Activated CD8-positive, alpha-beta memory T cell treated with anti-CD3 and anti-CD28 coated beads, Interleukin-2, amount 50 U/mL, for 48 hours (primary cell): ENCODE measurements around the gene LSM12.
"Not testable (repeated sequence)": the region's sequence is repeated elsewhere in the genome, so short reads cannot be mapped to it uniquely, and the experiment has no call there.

Experiments used
- DNase-seq: peaks from one replicate; pipeline ENCODE4 v3.0.0-alpha.2; 2020

Gene LSM12

GRCh38 chr17:44006598-44007345 is 59.7 kb downstream of the LSM12 start:
- peak; percentile 99 for DNase-seq

DNA sequence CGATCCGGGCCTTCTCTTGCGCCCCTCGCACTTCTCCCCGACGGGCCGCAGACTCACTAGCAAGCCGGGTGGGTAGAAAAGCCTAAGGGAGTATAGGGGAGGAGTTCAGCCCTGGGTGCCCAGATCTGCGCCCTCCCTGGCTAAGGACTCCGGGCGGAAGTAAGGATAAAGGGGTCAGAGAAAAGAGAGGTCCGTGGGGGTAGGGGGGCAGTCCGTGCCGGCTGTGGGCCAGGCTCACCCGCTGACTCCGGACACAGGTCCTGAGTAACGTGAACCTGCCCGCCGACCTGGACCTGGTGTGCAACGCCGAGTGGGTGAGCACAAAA is 60.2 kb downstream of the LSM12 start:
- DNase-seq = no peak

DNA sequence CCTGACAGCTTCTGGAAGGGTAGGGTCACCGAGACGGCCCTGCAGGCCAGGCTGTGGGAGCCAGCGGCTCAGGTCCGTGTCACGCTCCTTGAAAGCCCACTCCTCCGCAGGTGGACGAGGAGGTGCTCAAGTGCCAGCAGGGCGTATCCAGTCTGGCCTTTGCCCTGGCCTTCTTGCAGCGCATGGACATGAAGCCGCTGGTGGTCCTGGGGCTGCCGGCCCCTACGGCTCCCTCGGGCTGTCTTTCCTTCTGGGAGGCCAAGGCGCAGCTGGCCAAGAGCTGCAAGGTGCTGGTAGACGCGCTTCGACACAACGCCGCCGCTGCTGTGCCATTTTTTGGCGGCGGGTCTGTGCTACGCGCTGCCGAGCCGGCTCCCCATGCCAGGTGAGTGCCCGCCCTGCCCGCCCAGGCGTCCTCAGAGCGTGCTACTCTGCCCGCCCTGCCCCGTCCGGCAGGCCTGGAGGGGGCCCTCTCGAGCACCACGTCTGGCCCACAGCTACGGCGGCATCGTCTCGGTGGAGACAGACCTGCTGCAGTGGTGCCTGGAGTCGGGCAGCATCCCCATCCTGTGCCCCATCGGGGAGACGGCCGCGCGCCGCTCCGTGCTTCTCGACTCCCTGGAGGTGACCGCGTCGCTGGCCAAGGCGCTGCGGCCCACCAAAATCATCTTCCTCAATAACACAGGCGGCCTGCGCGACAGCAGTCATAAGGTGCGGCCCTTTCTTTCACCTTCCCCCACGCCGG is 60.8 kb downstream of the LSM12 start:
- DNase-seq = peak; percentile 77

DNA sequence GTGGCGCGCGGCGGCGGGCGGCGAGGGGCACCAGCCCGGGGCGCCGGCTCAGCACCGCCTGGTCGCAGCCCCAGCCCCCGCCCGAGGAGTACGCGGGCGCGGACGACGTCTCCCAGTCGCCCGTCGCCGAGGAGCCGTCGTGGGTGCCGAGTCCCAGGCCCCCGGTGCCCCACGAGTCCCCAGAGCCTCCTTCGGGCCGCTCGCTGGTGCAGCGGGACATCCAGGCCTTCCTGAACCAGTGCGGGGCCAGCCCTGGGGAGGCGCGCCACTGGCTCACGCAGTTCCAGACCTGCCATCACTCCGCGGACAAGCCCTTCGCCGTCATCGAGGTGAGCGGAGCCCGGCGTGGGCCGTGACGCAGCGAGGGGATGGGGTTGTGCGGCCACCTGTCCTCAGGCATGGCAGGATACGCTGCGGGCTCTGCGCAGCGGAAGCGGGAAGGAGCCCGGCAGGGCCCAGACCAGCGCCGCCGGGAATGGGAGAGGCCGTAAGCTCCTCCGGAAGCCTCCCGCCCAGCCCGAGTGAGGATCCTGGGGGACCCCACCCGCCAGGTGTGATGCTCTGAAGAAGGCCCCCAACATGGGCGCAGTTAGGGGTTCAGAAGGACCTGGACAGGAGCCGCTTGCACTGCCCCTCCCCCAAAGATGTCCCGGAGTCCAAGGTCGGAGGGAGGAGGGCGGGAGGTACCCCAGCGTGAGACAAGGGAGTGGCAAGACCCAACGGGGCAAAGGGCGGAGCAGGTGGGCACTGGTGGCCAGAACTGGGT is 61.5 kb downstream of the LSM12 start:
- DNase-seq = peak; percentile 66

DNA sequence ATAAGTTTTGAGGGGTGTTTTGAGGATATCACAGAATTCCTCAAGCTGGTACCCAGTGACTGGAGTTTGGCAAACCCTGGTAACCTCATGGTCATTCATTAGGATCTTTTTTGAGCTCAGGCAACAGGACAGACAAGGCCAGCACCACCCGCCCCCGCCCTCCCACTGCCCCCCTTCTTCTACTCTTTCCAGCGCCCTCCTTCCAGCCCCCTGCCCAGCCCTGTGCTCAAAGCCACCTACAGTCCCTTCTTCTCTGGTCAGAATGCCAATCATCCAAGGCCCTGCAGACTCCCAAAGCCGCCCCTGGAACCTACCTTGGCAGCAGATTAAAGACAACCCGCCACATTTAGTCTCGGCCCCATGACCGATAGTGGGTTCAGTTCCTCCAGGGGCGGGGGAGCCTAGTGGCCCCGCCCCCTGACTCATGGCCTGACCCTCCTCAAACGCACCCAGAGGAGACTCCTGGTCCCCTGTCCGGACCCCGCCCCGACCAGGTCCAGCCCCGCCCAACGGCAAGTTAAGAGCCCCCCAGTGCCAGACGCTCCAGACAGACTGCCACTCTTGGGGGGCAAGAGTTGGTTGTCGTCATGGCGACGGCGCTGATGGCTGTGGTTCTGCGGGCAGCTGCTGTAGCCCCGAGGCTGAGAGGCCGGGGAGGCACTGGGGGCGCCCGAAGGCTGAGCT is 62.3 kb downstream of the LSM12 start, which contains the start of gene NAGS:
Gene NAGS, plus strand, starts transcription at position 546 of the 684 bp plus-strand sequence. Its CDS starts 42 bp downstream, at position 588.
- no peak for DNase-seq

GRCh38 chr17:44002141-44002848 is 64.2 kb downstream of the LSM12 start:
- DNase-seq = no peak

- no peak for DNase-seq
Measured at GRCh38 chr17:44001461-44001920, 65.0 kb downstream of the LSM12 start.

- no peak for DNase-seq
Measured at GRCh38 chr17:44000871-44001460, 65.5 kb downstream of the LSM12 start.

- DNase-seq = no peak
Measured at GRCh38 chr17:44000141-44000860, 66.2 kb downstream of the LSM12 start.

- DNase-seq = no peak
Measured at GRCh38 chr17:43999024-43999423, 67.4 kb downstream of the LSM12 start.

DNA sequence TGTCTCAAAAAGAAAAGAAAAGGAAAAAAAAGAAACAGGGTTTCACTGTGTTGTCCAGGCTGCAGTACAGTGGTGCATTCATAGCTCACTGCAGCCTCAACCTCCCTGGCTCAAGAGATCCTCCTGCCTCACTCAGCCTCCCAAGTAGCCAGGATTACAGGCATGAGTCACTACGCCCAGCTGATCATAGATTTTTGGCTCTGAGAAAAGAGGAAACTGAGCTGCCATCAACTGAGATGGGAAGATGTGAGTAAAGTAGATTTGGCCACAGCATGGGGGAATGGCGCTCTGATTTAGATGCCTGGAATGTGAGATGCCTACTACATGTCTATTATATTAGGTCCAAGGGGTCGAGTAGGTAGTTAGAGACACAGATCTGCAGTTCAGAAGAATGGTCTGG is 67.9 kb downstream of the LSM12 start:
- DNase-seq = no peak

- DNase-seq = not testable (repeated sequence)
Measured at GRCh38 chr17:43997180-43997579, 69.3 kb downstream of the LSM12 start.

GRCh38 chr17:43995150-43995471 is 71.4 kb downstream of the LSM12 start:
- DNase-seq = no peak

DNA sequence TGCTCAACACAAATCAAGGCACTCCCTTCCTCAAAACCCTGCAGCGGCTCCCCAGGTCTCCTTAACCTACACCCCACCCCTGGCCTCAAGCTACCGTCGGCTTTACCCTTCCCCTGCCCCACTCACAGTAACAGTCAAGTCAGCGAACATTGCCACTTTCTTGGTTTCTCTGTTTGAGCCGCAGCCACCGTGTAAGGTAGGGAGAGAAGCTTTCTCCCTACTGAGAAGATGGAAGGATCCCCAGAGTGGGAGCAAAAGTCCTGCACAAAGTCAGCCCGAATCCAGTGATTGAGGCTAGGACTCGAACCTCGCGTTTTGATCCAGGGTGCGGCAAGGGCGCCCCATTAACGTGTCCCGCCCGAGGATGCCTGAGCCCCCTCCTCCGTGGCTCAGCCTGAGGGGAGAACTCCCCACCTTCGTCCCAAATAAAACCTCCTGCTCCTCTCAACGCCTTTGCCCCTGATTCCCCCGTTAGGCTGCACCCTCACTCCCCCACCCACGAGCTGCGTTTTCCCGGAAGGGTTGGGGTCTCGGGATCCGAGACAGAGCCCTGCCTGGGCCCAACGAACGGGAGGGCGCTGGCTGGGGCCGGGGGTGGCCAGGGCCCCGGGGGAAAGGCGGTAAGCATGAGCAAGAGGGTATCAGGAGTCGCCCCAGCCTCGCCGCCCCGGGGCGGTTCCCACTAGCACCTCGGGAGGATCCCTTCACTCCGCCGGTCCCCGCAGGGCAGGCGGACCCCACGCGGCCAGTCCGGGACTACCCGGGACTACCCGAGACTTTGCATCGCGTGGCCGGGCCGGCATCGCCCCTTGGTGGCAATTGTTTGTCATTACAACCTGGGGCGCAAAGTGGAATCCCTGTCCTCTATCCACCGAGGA is 72.0 kb downstream of the LSM12 start:
- DNase-seq = peak; percentile 88

- no peak for DNase-seq
Measured at GRCh38 chr17:43992641-43993040, 73.8 kb downstream of the LSM12 start.

DNA sequence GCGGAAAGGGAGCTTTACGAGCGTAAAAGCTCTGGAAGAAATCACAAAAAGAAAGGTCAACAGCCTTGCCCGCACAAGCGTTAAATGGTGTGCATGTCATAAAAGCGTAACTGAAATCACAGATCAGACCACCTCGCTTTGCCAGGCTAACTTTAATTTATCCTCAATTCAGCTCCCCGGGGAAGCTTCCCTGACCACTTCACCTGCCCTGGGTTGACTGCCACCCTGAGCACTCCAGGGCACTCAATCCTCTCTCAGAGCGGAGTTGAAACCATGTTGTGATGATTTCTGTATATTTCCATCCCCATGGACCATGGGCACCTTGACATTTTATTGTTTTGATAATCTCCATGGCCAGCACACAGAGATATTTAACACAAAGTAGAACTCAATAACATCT is 78.2 kb downstream of the LSM12 start:
- no peak for DNase-seq

DNA sequence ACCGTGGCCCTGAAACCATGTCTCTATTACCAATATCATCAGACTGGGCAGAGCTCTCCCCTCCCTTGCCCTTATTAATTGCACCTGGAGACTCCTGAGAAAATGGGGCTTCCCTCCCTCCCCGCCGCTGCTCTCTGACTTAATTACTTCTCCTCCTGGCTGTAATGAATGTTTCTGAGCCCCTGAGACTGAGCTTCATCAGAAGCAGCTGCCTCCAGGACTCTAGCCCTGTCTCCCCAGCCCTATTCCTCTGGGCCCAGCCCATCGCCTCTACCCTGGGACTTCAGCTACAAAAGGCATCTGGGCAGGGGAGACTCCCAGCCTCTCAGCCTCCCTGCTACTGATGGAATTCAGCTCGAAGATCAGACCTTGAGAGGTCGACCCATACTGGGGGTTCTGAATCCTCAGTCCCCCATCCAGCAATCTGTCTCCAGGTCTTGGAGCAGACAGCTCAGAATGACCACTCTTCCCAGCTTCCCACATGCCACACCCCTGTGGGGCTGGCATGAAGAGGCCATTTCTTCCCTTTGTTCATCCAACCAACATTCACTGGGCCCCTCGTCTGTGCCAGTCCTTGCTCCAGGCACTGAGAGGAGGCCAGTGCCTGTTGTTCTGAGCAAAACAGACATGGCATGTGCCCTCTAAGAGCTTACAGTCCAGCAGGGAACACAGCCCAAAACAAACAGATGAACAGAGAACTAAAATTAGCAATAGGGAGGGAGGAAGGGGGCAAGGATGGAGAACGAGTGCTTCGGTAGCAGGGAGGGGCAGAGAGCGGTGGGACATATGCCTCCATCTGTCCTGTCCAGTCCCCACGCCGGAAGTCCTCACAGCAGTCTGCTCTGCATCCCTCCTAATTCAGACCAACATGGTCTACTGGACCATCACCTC is 79.1 kb downstream of the LSM12 start:
- DNase-seq = no peak

GRCh38 chr17:43986225-43986981 is 80.1 kb downstream of the LSM12 start:
- DNase-seq = no peak
